Measurements from ENCODE around the gene CCL14.

CCL14 gene

GRCh38 chr17:35986643-35987042 lies at the start of gene CCL14:
Gene CCL14 (minus strand): TSS chr17:35986729. CDS start chr17:35986649, 80 bp downstream.
- DNase-seq: no peak
- no peaks in the 10 kb centered on the region for H3K9me3 ChIP-seq (replicated peaks; ENCODE audit: insufficient read depth, low read length)
- H3K4me3 ChIP-seq (ENCODE audit: low read length): no peak within 1 kb of the TSS
- H3K27ac ChIP-seq (ENCODE audit: low read length): no peak within 1 kb of the TSS
- H3K36me3 ChIP-seq (replicated peaks; ENCODE audit: insufficient read depth, low read length): no peaks in the 10 kb centered on the region
- H3K9me2 ChIP-seq (replicated peaks; ENCODE audit: insufficient read depth, low read length): no peaks in the 10 kb centered on the region
- no peak within 1 kb of the TSS for H3K9ac ChIP-seq (ENCODE audit: low read length)
- no peaks in the 10 kb centered on the region for H4K20me1 ChIP-seq (ENCODE audit: insufficient read depth, low read length)
- no peak within 1 kb of the TSS for H2AFZ ChIP-seq (ENCODE audit: low read length)
- H3K27me3 ChIP-seq (replicated peaks; ENCODE audit: insufficient read depth, low read length): no peaks in the 10 kb centered on the region
- H3F3A ChIP-seq (ENCODE audit: insufficient read depth, low read length): no peaks in the 10 kb centered on the region
- TF ChIP-seq CTCF (IDR thresholded peaks at IDR 0.05; ENCODE audit: low read length) (no peak), EZH2 (optimal IDR thresholded peaks at IDR 0.05; ENCODE audit: low read depth, low read length) (no peak), EZH2phosphoT487 (IDR thresholded peaks at IDR 0.05; ENCODE audit: low read length) (no peak)
- H3K4me1 ChIP-seq (ENCODE audit: low read length): peaks cover 3% of the 10 kb centered on the region
- H3K4me2 ChIP-seq (ENCODE audit: low read depth, low read length): no peak within 1 kb of the TSS
- H3K79me2 ChIP-seq (ENCODE audit: low read length): no peaks in the 10 kb centered on the region

- Histone ChIP-seq H3K9me3 (replicated peaks; ENCODE audit: insufficient read depth, low read length) (no peaks in the 10 kb centered on the region), H3F3A (ENCODE audit: insufficient read depth, low read length) (no peaks in the 10 kb centered on the region), H3K36me3 (replicated peaks; ENCODE audit: insufficient read depth, low read length) (no peaks in the 10 kb centered on the region), H4K20me1 (ENCODE audit: insufficient read depth, low read length) (no peaks in the 10 kb centered on the region), H3K27ac (ENCODE audit: low read length) (no peak overlapping the region), H2AFZ (ENCODE audit: low read length) (no peak overlapping the region), H3K27me3 (replicated peaks; ENCODE audit: insufficient read depth, low read length) (no peaks in the 10 kb centered on the region), H3K4me3 (ENCODE audit: low read length) (no peak overlapping the region), H3K9ac (ENCODE audit: low read length) (no peak overlapping the region), H3K9me2 (replicated peaks; ENCODE audit: insufficient read depth, low read length) (no peaks in the 10 kb centered on the region), H3K4me2 (ENCODE audit: low read depth, low read length) (no peak overlapping the region), H3K79me2 (ENCODE audit: low read length) (no peaks in the 10 kb centered on the region), H3K4me1 (ENCODE audit: low read length) (no peaks in the 10 kb centered on the region)
- no peak for DNase-seq
- TF ChIP-seq EZH2 (optimal IDR thresholded peaks at IDR 0.05; ENCODE audit: low read depth, low read length) (no peak), EZH2phosphoT487 (IDR thresholded peaks at IDR 0.05; ENCODE audit: low read length) (no peak), CTCF (IDR thresholded peaks at IDR 0.05; ENCODE audit: low read length) (no peak)
These were observed 49.7 kb upstream of the CCL14 start for GRCh38 chr17:36036235-36036634.

- Histone ChIP-seq H3K36me3 (replicated peaks; ENCODE audit: insufficient read depth, low read length) (no peaks in the 10 kb centered on the region), H3K9ac (ENCODE audit: low read length) (no peak overlapping the region), H3K27ac (ENCODE audit: low read length) (no peak overlapping the region), H3K4me3 (ENCODE audit: low read length) (no peak overlapping the region), H3K4me1 (ENCODE audit: low read length) (no peaks in the 10 kb centered on the region), H3K79me2 (ENCODE audit: low read length) (no peaks in the 10 kb centered on the region), H3F3A (ENCODE audit: insufficient read depth, low read length) (no peaks in the 10 kb centered on the region), H3K9me2 (replicated peaks; ENCODE audit: insufficient read depth, low read length) (no peaks in the 10 kb centered on the region), H3K27me3 (replicated peaks; ENCODE audit: insufficient read depth, low read length) (no peaks in the 10 kb centered on the region), H3K4me2 (ENCODE audit: low read depth, low read length) (no peak overlapping the region), H4K20me1 (ENCODE audit: insufficient read depth, low read length) (no peaks in the 10 kb centered on the region), H2AFZ (ENCODE audit: low read length) (no peak overlapping the region), H3K9me3 (replicated peaks; ENCODE audit: insufficient read depth, low read length) (no peaks in the 10 kb centered on the region)
- no peak for TF ChIP-seq EZH2 (optimal IDR thresholded peaks at IDR 0.05; ENCODE audit: low read depth, low read length)
- TF ChIP-seq EZH2phosphoT487 (IDR thresholded peaks at IDR 0.05; ENCODE audit: low read length): no peak
- no peak for TF ChIP-seq CTCF (IDR thresholded peaks at IDR 0.05; ENCODE audit: low read length)
- no peak for DNase-seq
These were observed 47.6 kb upstream of the CCL14 start for GRCh38 chr17:36034127-36034526.
